WTC11 (cell line): ENCODE measurements around the gene ITGA1.

Experiments
- AR ChIP-seq: fragments of 250-450 bp; sonication (Bioruptor Pico); IDR thresholded peaks from 2 replicates; pipeline ENCODE4 v1.9.0; 2021; ENCODE audit warnings: mild to moderate bottlenecking
- CREB1 ChIP-seq: sonication (generic); formaldehyde crosslinking; IDR thresholded peaks from 2 replicates; pipeline ENCODE4 v1.8.0; 2023; ENCODE audit warnings: mild to moderate bottlenecking, missing genetic modification reagents
- CTCF ChIP-seq: fragments of 200-600 bp; IDR thresholded peaks from 2 replicates; pipeline ENCODE4 v1.8.0; 2022; ENCODE audit warnings: antibody characterized with exemption
- FOXK1 ChIP-seq: sonication (generic); formaldehyde crosslinking; IDR thresholded peaks from 2 replicates; pipeline ENCODE4 v1.8.0; 2022; ENCODE audit warnings: mild to moderate bottlenecking, moderate library complexity, missing genetic modification reagents
- IRF1 ChIP-seq: sonication (generic); formaldehyde crosslinking; IDR thresholded peaks from 2 replicates; pipeline ENCODE4 v1.8.0; 2023; ENCODE audit warnings: missing genetic modification reagents
- KAT7 ChIP-seq: sonication (generic); formaldehyde crosslinking; IDR thresholded peaks from 2 replicates; pipeline ENCODE4 v1.8.1; 2023; ENCODE audit warnings: missing genetic modification reagents, mild to moderate bottlenecking, borderline replicate concordance
- MYBL2 ChIP-seq: sonication (generic); formaldehyde crosslinking; IDR thresholded peaks from 2 replicates; pipeline ENCODE4 v1.8.1; 2023; ENCODE audit warnings: mild to moderate bottlenecking, moderate library complexity, missing genetic modification reagents
- NR3C1 ChIP-seq: sonication (generic); formaldehyde crosslinking; conservative IDR thresholded peaks from 2 replicates; pipeline ENCODE4 v1.8.1; 2023; ENCODE audit warnings: low read depth, mild to moderate bottlenecking, missing genetic modification reagents
- SMAD4 ChIP-seq: sonication (generic); formaldehyde crosslinking; IDR thresholded peaks from 2 replicates; pipeline ENCODE4 v1.8.0; 2022; ENCODE audit warnings: mild to moderate bottlenecking, missing genetic modification reagents
- TCF7 ChIP-seq: sonication (generic); formaldehyde crosslinking; IDR thresholded peaks from 2 replicates; pipeline ENCODE4 v1.8.0; 2022; ENCODE audit warnings: mild to moderate bottlenecking, low read depth, missing genetic modification reagents, moderate library complexity
- ZNF232 ChIP-seq: sonication (generic); formaldehyde crosslinking; IDR thresholded peaks from 2 replicates; pipeline ENCODE4 v1.8.0; 2022; ENCODE audit warnings: mild to moderate bottlenecking, missing genetic modification reagents
- ZSCAN18 ChIP-seq: fragments of 250-450 bp; sonication (Bioruptor Pico); IDR thresholded peaks from 2 replicates; pipeline ENCODE4 v2.1.2; 2022; ENCODE audit warnings: mild to moderate bottlenecking, moderate library complexity

- no peak for TF ChIP-seq CREB1 (CRISPR knock-in tag)
- no peak for TF ChIP-seq KAT7
- no peak for TF ChIP-seq MYBL2 (CRISPR knock-in tag)
- TF ChIP-seq IRF1 (CRISPR knock-in tag): no peak
- TF ChIP-seq CTCF: no peak
- no peak for TF ChIP-seq ZNF232 (CRISPR knock-in tag)
- no peak for TF ChIP-seq SMAD4 (CRISPR knock-in tag)
- TF ChIP-seq ZSCAN18 (CRISPR knock-in tag): no peak
- no peak for TF ChIP-seq NR3C1 (CRISPR knock-in tag)
- no peak for TF ChIP-seq FOXK1 (CRISPR knock-in tag)
- TF ChIP-seq TCF7 (CRISPR knock-in tag): no peak
- no peak for TF ChIP-seq AR
These were observed 54.4 kb downstream of the ITGA1 start for GRCh38 chr5:52842111-52842510.
